ENCODE results near the gene ARHGAP28.

- TF ChIP-seq POLR2AphosphoS5 (IDR thresholded peaks at IDR 0.05) (no peak), CTCF (IDR thresholded peaks at IDR 0.05) (no peak), EP300 (IDR thresholded peaks at IDR 0.05; ENCODE audit: low read depth) (no peak)
Observed at GRCh38 chr18:6750411-6750810, 20.9 kb downstream of the ARHGAP28 start.

All from transverse colon (tissue), 4 donors.